HG03521 (cell line): Measurements from ENCODE around the gene TGFA.
"Not testable (repeated sequence)": the region's sequence is repeated elsewhere in the genome, so short reads cannot be mapped to it uniquely, and the experiment has no call there.

Source experiments
- ATAC-seq: cut with Tn5 transposase; IDR thresholded peaks from one replicate; pipeline ENCODE4 v1.9.1; 2021; ENCODE audit warnings: mild to moderate bottlenecking, moderate library complexity; ENCODE audit not compliant: unreplicated experiment

TGFA gene

GRCh38 chr2:70467237-70467636 lies 86.4 kb downstream of the TGFA start:
- ATAC-seq: no peak

GRCh38 chr2:70466647-70467046 lies 87.0 kb downstream of the TGFA start:
- ATAC-seq: not testable (repeated sequence)

DNA sequence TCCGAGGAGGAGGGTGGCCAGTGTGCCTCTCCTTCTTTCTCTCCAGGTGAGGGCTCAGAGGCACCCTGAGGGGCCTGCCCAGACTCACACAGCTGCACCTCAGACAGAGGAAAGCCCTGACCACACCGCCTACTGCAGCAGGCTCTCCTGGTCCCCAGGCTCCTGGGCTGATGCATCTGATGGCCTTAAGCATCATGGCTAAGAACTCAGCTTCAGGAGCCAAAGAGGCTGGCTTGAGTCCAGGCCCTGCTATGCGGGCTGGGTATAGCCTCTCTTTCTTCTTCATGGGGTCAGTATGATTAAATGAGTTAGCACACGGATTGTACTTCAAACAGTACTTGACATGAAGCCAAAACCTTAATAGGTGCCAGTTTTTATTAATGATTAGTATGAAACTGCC lies 89.6 kb downstream of the TGFA start:
- ATAC-seq: no peak

- ATAC-seq: no peak
Observed at GRCh38 chr2:70463581-70463980, 90.0 kb downstream of the TGFA start.

- ATAC-seq: no peak
Observed at GRCh38 chr2:70461981-70462876, 91.4 kb downstream of the TGFA start.

DNA sequence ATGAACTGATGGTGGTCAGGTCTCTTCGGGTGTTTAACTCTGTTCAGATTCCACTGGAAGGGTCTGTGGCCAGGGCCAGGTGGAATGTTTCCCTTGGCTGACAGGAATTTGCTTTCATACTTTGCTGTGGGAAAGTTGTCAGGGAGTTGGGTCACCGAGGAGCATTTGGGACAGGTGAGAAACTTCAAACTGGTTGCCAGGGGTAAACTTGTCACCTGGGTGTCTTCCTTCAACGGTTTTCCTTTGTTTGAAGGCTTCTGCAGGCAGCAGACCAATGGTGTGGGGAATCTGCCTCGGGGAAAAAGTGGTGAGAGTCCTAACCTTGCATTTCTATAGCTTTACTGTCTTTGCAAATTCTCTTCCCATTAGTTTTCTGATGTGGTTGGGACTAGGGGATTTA lies 92.2 kb downstream of the TGFA start:
- ATAC-seq: no peak

DNA sequence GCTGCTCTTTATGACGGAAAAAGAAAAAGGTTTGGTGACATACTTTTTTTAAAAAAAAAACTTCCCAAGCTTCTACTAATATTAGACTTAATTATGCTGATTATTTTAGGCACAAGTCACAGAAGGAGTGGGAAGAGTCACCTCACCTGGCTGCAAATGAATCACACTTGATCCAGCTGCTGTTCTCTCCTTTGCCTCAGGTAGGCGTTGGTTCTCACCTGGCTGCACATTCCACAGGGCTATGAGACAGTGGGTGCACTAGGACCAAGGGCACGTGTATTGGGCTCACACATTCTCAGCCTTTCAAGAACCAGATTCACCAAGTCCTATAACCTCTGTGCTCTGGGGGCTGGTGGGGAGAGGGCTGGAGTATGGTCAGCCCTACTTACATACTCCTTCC lies 93.3 kb downstream of the TGFA start:
- no peak for ATAC-seq

- ATAC-seq: no peak
Observed at GRCh38 chr2:70458661-70459060, 95.0 kb downstream of the TGFA start.

DNA sequence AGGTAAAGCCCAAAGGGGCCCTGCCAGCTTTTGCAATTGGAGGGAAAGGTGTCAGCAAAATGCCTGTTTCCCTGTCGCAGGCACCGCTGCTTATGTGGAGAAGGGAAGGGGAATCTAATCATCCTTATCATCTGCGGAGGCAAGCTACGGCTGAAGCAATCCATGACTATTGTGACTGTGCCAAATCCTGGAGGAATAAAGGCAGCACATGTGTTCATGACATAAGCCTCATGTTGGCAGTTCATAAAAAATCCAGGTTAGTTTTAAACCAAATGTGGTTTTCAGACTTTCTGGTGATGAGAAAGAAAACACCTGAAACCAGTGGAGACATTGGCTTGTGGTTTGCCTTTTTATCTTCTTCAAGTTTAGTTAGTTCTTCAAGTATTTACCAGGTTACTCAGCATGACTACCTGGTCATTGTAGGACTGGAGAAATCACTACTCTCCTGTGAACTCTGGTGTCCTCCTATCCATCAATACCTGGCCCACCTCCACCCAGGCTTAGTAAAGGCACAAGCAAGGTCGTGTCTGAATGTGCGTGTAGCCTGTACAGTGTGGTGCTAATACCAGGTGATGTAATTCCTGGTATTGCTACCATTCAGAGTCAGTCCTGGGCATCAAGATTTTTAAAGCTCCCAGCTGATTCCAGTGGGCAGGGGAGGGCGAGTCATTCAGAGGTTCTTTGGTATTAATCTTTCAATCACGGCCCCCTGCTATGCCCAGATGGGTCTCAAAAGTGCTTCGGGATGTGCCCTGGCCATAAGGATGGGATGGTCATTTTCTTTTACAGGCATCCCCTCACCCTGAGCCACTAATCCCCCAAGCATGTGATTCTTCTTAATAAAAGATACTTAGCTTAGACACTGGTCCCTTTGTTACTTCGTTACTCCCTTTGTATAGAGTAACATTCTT lies 96.8 kb downstream of the TGFA start:
- no peak for ATAC-seq

- no peak for ATAC-seq
Observed at GRCh38 chr2:70454936-70455544, 98.6 kb downstream of the TGFA start.

DNA sequence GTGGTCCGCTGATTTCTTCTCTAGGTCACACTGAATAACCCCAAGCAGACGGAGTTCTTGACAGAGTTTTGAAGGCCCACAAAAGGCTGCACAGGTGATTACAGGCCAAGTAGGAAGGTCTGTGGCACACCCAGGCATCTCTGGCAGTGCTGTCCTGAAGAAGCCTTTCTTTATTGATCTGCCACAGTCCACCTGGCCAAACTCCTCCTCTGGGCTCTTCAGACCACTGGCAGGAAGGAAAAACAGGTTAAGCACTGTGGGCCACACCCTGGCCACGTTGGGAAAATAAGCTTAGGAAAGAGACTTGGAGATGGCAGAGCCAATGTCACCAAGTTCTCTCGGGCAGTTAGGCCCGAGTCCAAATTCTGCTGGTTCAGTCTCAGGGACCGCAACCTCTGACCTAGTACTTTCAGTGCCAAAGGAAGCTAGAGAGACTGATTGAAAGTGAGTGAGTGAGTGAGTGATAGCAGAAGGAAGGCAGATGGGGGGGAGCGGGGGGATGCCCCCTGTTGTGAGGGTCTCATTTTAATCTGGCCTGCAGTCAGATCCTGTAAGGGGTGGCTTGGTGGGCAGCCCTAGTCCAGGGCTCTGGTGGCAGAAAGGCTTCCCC lies 102.9 kb downstream of the TGFA start:
- ATAC-seq: no peak

DNA sequence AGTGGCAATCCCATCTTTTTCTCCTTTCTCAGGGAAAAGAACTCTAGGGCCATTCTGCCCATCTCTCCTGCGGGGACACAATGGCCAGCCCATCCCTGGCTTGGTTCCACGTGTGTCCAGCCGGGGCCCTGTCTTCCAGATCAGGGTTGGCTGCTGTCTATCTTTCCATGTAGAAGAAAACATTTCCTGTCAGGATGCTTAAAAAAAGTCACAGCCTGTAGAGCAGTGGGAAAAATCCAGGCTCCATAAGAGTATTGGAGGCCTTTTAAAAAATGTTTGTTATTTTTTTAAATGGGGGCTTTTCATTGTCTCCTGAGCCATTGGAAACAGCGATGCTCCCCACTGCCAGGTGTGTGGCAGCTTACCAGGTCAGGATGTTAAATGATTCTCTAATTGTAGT lies 105.6 kb downstream of the TGFA start:
- no peak for ATAC-seq

- no peak for ATAC-seq
Observed at GRCh38 chr2:70443726-70444125, 109.9 kb downstream of the TGFA start.

- no peak for ATAC-seq
Observed at GRCh38 chr2:70443078-70443465, 110.6 kb downstream of the TGFA start.

GRCh38 chr2:70442301-70443077 lies 111.1 kb downstream of the TGFA start:
- ATAC-seq: no peak

DNA sequence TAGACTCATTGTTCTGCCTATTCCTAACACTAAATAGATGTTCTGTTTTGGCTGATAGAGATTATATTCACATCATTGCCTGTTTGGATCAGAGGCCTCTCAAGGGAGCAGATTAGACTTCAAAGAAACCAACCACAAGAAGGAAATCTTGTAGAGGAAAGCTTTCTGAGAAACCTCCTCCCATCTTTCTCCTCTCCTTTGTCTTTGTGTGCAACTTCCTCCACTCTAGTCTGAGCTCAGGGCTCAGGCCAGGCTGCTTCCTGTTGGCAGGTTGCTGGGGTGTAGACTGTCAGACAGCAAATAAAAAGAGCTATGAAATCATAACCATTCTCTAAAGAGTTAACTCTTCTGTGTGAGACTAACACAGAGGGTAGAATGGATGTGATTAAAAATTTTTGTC lies 113.0 kb downstream of the TGFA start:
- no peak for ATAC-seq

GRCh38 chr2:70435138-70435537 lies 118.5 kb downstream of the TGFA start:
- ATAC-seq: no peak

DNA sequence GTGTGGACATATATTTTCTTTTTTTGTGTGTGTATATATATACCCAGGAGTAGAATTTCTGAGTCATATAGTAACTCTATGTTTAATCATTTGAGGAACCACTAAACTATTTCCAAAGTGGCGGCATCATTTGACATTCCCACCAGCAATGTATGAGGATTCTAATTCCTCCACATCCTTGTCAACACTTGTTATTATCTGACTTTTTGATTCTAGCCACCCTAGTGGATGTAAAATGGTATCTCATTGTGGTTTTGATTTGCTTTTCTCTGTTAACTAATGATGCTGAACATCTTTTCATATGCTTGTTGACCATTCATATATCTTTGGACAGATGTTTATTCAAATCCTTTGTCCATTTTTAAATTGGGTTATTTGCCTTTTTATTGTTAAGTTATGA lies 120.3 kb downstream of the TGFA start:
- no peak for ATAC-seq

DNA sequence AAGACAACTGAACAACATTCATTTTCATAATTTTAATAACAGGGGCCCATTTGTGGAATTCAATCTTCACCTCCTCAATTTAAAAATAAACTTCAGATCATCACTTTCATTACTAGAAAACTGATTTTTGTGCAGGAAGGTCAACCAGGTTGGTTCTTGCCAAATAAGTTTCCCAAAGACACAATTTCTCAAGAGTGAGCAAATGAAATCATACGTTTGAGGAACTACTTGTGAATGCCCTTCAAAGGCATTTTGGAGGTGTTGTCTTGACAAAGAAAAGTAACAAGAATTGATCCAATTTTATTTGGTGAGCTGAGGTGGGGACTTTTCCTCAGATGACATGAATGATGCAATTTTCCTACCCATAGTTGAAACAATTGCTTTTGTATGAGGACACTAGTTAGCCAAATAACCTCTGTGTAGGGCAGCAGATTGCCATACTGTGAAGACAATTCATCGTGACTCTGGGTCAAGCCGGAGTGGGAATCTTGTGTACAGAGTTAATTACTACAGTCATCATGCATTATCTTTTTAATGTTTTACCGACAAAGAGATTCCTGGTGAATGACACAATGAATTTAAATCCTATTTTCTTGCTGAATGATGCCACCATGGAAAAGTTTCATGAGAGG lies 121.8 kb downstream of the TGFA start:
- no peak for ATAC-seq

GRCh38 chr2:70426341-70426740 lies 127.3 kb downstream of the TGFA start:
- ATAC-seq: no peak
